ENCODE results near the gene PSMA5. TPM values are rescaled to one million over a fixed set of nuclear protein-coding genes. Genes with fewer than 3 reads are reported as not detected.

Gene PSMA5
- total and polyA plus RNA-seq, 2 of the 13 experiments (the other 11 are each of a cell fraction or from before 2014, with no cell fraction given) = 140 to 169 TPM

GRCh38 chr1:109392788-109393616 is 33.2 kb downstream of the PSMA5 start (continued):
- TF ChIP-seq ZFYVE20 (CRISPR knock-in tag; IDR thresholded peaks at IDR 0.05; ENCODE audit: borderline replicate concordance, low read depth) (no peak), CHCHD3 (CRISPR knock-in tag; IDR thresholded peaks at IDR 0.05) (no peak), ZFP41 (CRISPR knock-in tag; IDR thresholded peaks at IDR 0.05; ENCODE audit: borderline replicate concordance) (no peak), BRCA1 (CRISPR knock-in tag; IDR thresholded peaks at IDR 0.05) (peak; percentile 19; the same call in 1 of the 2 replicates), FOXA1 (IDR thresholded peaks at IDR 0.05) (peak; percentile 85), FOXA1 (CRISPR knock-in tag; IDR thresholded peaks at IDR 0.05) (peak; percentile 93), KAT2B (IDR thresholded peaks at IDR 0.05; ENCODE audit: borderline replicate concordance, low read depth, low read length) (no peak), CREB3 (CRISPR knock-in tag; IDR thresholded peaks at IDR 0.05) (peak; percentile 40; the same call in 1 of the 2 replicates), RFX3 (CRISPR knock-in tag; IDR thresholded peaks at IDR 0.05) (no peak), ZNF251 (CRISPR knock-in tag; IDR thresholded peaks at IDR 0.05) (no peak), TAF15 (IDR thresholded peaks at IDR 0.05; ENCODE audit: low read depth, low read length, poor library complexity, severe bottlenecking) (no peak), KLF11 (CRISPR knock-in tag; IDR thresholded peaks at IDR 0.05) (no peak), LCORL (IDR thresholded peaks at IDR 0.05) (0 out of 2 replicates have a peak, but pooled peaks have one; percentile 41), LCORL (CRISPR knock-in tag; IDR thresholded peaks at IDR 0.05) (peak; percentile 72), HMG20B (CRISPR knock-in tag; conservative IDR thresholded peaks at IDR 0.05) (0 out of 2 replicates have a peak, but pooled peaks have one; percentile 33), TBL1XR1 (IDR thresholded peaks at IDR 0.05; ENCODE audit: borderline replicate concordance, low read length, partially characterized antibody) (no peak), ZNF761 (CRISPR knock-in tag; conservative IDR thresholded peaks at IDR 0.05) (0 out of 2 replicates have a peak, but pooled peaks have one; percentile 31), YEATS4 (CRISPR knock-in tag; IDR thresholded peaks at IDR 0.05; ENCODE audit: borderline replicate concordance) (peak; percentile 89), ZNF773 (CRISPR knock-in tag; IDR thresholded peaks at IDR 0.05; ENCODE audit: borderline replicate concordance) (no peak)
- TF ChIP-seq, protein P1, sequence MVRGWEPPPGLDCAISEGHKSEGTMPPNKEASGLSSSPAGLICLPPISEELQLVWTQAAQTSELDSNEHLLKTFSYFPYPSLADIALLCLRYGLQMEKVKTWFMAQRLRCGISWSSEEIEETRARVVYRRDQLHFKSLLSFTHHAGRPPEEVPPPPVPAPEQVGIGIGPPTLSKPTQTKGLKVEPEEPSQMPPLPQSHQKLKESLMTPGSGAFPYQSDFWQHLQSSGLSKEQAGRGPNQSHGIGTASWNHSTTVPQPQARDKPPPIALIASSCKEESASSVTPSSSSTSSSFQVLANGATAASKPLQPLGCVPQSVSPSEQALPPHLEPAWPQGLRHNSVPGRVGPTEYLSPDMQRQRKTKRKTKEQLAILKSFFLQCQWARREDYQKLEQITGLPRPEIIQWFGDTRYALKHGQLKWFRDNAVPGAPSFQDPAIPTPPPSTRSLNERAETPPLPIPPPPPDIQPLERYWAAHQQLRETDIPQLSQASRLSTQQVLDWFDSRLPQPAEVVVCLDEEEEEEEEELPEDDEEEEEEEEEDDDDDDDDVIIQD (CRISPR knock-in tag; IDR thresholded peaks at IDR 0.05; ENCODE audit: low read depth) = 0 out of 2 replicates have a peak, but pooled peaks have one; percentile 20
- TF ChIP-seq, protein P2, sequence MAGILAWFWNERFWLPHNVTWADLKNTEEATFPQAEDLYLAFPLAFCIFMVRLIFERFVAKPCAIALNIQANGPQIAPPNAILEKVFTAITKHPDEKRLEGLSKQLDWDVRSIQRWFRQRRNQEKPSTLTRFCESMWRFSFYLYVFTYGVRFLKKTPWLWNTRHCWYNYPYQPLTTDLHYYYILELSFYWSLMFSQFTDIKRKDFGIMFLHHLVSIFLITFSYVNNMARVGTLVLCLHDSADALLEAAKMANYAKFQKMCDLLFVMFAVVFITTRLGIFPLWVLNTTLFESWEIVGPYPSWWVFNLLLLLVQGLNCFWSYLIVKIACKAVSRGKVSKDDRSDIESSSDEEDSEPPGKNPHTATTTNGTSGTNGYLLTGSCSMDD (CRISPR knock-in tag; IDR thresholded peaks at IDR 0.05) = no peak
- TF ChIP-seq, protein P3, sequence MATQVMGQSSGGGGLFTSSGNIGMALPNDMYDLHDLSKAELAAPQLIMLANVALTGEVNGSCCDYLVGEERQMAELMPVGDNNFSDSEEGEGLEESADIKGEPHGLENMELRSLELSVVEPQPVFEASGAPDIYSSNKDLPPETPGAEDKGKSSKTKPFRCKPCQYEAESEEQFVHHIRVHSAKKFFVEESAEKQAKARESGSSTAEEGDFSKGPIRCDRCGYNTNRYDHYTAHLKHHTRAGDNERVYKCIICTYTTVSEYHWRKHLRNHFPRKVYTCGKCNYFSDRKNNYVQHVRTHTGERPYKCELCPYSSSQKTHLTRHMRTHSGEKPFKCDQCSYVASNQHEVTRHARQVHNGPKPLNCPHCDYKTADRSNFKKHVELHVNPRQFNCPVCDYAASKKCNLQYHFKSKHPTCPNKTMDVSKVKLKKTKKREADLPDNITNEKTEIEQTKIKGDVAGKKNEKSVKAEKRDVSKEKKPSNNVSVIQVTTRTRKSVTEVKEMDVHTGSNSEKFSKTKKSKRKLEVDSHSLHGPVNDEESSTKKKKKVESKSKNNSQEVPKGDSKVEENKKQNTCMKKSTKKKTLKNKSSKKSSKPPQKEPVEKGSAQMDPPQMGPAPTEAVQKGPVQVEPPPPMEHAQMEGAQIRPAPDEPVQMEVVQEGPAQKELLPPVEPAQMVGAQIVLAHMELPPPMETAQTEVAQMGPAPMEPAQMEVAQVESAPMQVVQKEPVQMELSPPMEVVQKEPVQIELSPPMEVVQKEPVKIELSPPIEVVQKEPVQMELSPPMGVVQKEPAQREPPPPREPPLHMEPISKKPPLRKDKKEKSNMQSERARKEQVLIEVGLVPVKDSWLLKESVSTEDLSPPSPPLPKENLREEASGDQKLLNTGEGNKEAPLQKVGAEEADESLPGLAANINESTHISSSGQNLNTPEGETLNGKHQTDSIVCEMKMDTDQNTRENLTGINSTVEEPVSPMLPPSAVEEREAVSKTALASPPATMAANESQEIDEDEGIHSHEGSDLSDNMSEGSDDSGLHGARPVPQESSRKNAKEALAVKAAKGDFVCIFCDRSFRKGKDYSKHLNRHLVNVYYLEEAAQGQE (IDR thresholded peaks at IDR 0.05; ENCODE audit: borderline replicate concordance in 1 of 2, low read depth in 1 of 2, low read length in 2 of 2) = peak in 1 of 2 experiments; percentile 67; a peak in 2 of 4 replicates
